ENCODE results near the gene TMEM138. TPM values are rescaled to one million over a fixed set of nuclear protein-coding genes. Genes with fewer than 3 reads are reported as not detected.

Gene TMEM138
- polyA plus RNA-seq, 1 experiment, result 55.6 TPM

DNA sequence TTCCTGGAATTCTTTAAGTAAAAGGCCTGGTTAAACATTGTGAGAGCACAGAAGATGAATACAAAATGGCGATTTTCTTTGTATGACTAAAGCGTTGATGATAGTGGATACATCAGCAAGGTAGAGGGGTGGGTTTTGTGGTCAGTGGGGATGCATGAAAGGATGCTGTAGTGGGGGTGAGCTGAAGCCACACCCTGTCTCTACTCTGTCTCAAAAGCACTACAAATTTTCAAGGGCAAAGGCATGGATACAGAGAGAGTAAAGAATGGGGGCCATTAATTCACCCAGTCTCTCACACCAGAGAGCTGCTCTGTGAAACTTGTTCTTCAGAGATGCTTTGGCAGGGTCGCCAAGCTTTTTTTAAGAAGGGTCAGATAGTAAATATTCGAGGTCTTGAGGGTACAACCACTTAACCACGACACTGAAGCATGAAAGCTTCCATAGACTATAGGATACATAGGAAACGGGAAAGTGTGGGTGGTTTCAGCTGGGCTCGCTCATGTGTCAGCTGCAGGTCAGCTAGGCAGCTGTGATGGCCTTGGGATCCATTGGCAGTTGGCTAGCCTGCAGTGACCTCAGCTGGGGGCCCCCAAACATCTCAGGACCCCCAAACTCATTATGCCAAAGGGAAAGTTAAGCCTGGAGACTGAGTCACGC is 8.3 kb downstream of the TMEM138 start:
- ChIA-PET CTCF (interaction anchor here (1.0 to 2.9 kb wide), 4 partner anchors 11 to 34 kb away, joined by 3 to 12 read pairs (median 8); partner anchors contain the start of gene TMEM216), POLR2A (no interaction called here)
- DNase-seq (ENCODE audit: low read depth), result no peak
- peaks cover 15% of the 10 kb centered on the region for H3K36me3 ChIP-seq (ENCODE audit: control insufficient read depth, insufficient read depth, low read length)
- no peaks in the 10 kb centered on the region for H3K27me3 ChIP-seq (ENCODE audit: control insufficient read depth, insufficient read depth, low read length)
- TF ChIP-seq, protein P1, sequence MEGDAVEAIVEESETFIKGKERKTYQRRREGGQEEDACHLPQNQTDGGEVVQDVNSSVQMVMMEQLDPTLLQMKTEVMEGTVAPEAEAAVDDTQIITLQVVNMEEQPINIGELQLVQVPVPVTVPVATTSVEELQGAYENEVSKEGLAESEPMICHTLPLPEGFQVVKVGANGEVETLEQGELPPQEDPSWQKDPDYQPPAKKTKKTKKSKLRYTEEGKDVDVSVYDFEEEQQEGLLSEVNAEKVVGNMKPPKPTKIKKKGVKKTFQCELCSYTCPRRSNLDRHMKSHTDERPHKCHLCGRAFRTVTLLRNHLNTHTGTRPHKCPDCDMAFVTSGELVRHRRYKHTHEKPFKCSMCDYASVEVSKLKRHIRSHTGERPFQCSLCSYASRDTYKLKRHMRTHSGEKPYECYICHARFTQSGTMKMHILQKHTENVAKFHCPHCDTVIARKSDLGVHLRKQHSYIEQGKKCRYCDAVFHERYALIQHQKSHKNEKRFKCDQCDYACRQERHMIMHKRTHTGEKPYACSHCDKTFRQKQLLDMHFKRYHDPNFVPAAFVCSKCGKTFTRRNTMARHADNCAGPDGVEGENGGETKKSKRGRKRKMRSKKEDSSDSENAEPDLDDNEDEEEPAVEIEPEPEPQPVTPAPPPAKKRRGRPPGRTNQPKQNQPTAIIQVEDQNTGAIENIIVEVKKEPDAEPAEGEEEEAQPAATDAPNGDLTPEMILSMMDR (IDR thresholded peaks at IDR 0.05; ENCODE audit: insufficient read depth, low read depth, low read length), result no peak
- H3K4me3 ChIP-seq (ENCODE audit: low read depth, low read length), result no peak overlapping the region

DNA sequence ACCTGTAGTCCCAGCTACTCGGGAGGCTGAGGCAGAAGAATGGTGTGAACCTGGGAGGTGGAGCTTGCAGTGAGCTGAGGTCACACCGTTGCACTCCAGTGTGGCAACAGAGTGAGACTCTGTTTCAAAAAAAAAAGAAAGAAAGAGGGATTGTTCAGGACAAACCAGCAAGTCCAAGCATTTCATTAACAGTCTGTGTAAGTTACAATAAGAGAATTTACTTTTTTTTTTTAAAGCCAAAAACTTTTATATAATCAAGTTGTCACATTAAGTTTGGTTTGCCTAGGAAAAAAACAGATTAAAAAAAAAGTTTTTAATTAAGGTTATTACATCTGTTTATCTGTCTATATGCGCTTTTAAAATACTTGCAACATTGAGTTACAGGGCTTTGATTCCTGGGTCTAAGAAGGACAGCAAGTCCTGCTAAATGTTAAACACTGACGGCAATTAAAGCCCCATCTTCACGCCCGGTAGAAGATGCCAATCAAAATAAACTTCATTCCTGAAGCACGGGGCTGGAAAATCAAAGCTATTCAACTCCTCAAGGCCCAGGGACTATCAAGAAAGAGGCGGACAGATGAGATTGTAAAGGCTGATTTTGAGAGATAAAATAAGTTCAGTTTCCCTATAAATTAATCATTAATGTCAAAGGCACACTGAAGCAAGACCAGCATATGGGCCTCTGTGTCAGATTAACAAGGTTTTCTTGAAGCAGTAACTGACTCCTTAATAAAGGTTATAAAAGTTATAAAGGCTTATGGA is 10.7 kb downstream of the TMEM138 start:
- POLR2A ChIA-PET, result no interaction called here

DNA sequence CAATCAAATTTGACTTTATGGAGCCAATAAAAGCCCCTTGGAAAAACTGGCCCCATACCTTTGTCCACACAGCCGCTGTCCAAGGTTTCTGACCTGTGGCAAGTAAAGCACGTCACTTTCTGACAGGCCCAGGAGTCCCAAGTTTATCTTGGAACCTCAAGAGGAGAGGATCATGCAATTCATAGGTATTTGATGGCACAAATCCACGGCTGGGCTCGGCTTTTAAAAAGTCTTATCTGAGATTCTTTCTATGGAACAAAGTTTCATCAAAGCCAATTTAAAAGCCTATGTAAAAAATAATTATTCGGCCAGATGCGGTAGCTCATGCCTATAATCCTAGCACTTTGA is 13.6 kb downstream of the TMEM138 start:
- 0 out of 2 replicates have a peak, but pooled peaks cover 2% of the 10 kb centered on the region for H3K36me3 ChIP-seq (ENCODE audit: control insufficient read depth, insufficient read depth, low read length)
- CTCF ChIA-PET, result no interaction called here
- TF ChIP-seq, protein P1 (IDR thresholded peaks at IDR 0.05; ENCODE audit: insufficient read depth, low read depth, low read length), result no peak
- no peak overlapping the region for H3K4me3 ChIP-seq (ENCODE audit: low read depth, low read length)
- no peaks in the 10 kb centered on the region for H3K27me3 ChIP-seq (ENCODE audit: control insufficient read depth, insufficient read depth, low read length)
- no peak for DNase-seq (ENCODE audit: low read depth)
- POLR2A ChIA-PET, result no interaction called here

More for the DNA sequence above, 10.7 kb downstream of the TMEM138 start:
- Histone ChIP-seq H3K27me3 (ENCODE audit: control insufficient read depth, insufficient read depth, low read length) (no peaks in the 10 kb centered on the region), H3K36me3 (ENCODE audit: control insufficient read depth, insufficient read depth, low read length) (peaks cover 14% of the 10 kb centered on the region), H3K4me3 (ENCODE audit: low read depth, low read length) (no peak overlapping the region)
- CTCF ChIA-PET, result interaction anchor here (0.6 kb wide), 1 partner anchor 10 kb away, joined by 3 read pairs; no protein-coding TSS in a partner anchor
- DNase-seq (ENCODE audit: low read depth), result no peak
- TF ChIP-seq, protein P1 (IDR thresholded peaks at IDR 0.05; ENCODE audit: insufficient read depth, low read depth, low read length), result no peak

- Histone ChIP-seq H3K4me3 (ENCODE audit: low read depth, low read length) (no peak overlapping the region), H3K27me3 (ENCODE audit: control insufficient read depth, insufficient read depth, low read length) (no peaks in the 10 kb centered on the region), H3K36me3 (ENCODE audit: control insufficient read depth, insufficient read depth, low read length) (0 out of 2 replicates have a peak, but pooled peaks cover 2% of the 10 kb centered on the region)
- CTCF ChIA-PET, result interaction anchor here (11.9 kb wide), 1 partner anchor 40 kb away, joined by 374 read pairs; the partner anchor contains the start of genes DDB1 and TKFC
- DNase-seq (ENCODE audit: low read depth), result no peak
- POLR2A ChIA-PET, result no interaction called here
- TF ChIP-seq, protein P1 (IDR thresholded peaks at IDR 0.05; ENCODE audit: insufficient read depth, low read depth, low read length), result no peak
These were observed 15.4 kb downstream of the TMEM138 start for GRCh38 chr11:61377461-61378160.
